H9 (cell line): ENCODE data around the gene HCN1. TPM values are rescaled to one million over a fixed set of nuclear protein-coding genes. Genes with fewer than 3 reads are reported as not detected.

Experiments
- DNase-seq: peaks from one replicate; pipeline ENCODE4 v3.0.0-alpha.2; 2017
- H2AFZ ChIP-seq: one replicate; pipeline ENCODE4 v1.6.1; 2013; ENCODE audit warnings: mild to moderate bottlenecking, low read length, control low read depth, moderate library complexity
- H2AK5ac ChIP-seq: 2 replicates; pipeline ENCODE4 v1.6.1; 2013; ENCODE audit warnings: low read length, control low read depth, mixed read lengths; ENCODE audit not compliant: insufficient read length
- H2BK120ac ChIP-seq: one replicate; pipeline ENCODE4 v1.6.1; 2013; ENCODE audit warnings: low read depth, mild to moderate bottlenecking, low read length, control low read depth, inconsistent platforms; ENCODE audit not compliant: poor library complexity, severe bottlenecking
- H2BK12ac ChIP-seq: 2 replicates; pipeline ENCODE4 v1.6.1; 2013; ENCODE audit warnings: low read length, control low read depth, mixed read lengths, low read depth; ENCODE audit not compliant: insufficient read length
- H2BK15ac ChIP-seq: 2 replicates; pipeline ENCODE4 v1.6.1; 2013; ENCODE audit warnings: low read depth, low read length, control low read depth
- H2BK20ac ChIP-seq: one replicate; pipeline ENCODE4 v1.6.1; 2013; ENCODE audit warnings: low read depth, mild to moderate bottlenecking, low read length, control low read depth, inconsistent platforms; ENCODE audit not compliant: poor library complexity, severe bottlenecking
- H2BK5ac ChIP-seq: 2 replicates; pipeline ENCODE4 v1.6.1; 2013; ENCODE audit warnings: low read length, control low read depth, mixed read lengths; ENCODE audit not compliant: insufficient read length
- H3K14ac ChIP-seq: 2 replicates; pipeline ENCODE4 v1.6.1; 2013; ENCODE audit warnings: low read length, control low read depth; ENCODE audit not compliant: insufficient read depth
- H3K18ac ChIP-seq: 2 replicates; pipeline ENCODE4 v1.6.1; 2013; ENCODE audit warnings: low read depth, mild to moderate bottlenecking, mixed read lengths, low read length, control low read depth; ENCODE audit not compliant: insufficient read length
- H3K23ac ChIP-seq: 2 replicates; pipeline ENCODE4 v1.6.1; 2013; ENCODE audit warnings: low read length, control low read depth, mixed read lengths, low read depth; ENCODE audit not compliant: insufficient read length
- H3K23me2 ChIP-seq: 2 replicates; pipeline ENCODE4 v1.6.1; 2013; ENCODE audit warnings: low read depth, mild to moderate bottlenecking, mixed read lengths, low read length, control low read depth; ENCODE audit not compliant: insufficient read length, poor library complexity, severe bottlenecking
- H3K27ac ChIP-seq: 2 replicates; pipeline ENCODE4 v1.5.1; 2013; ENCODE audit warnings: low read length, control low read depth, mixed read lengths, low read depth; ENCODE audit not compliant: insufficient read length
- H3K27me3 ChIP-seq: 2 replicates; pipeline ENCODE4 v1.6.1; 2013; ENCODE audit warnings: low read length, control low read depth, inconsistent platforms; ENCODE audit not compliant: insufficient read depth
- H3K4ac ChIP-seq: 2 replicates; pipeline ENCODE4 v1.6.1; 2013; ENCODE audit warnings: low read depth, mild to moderate bottlenecking, control low read depth, inconsistent platforms, low read length, moderate library complexity
- H3K4me1 ChIP-seq: 2 replicates; pipeline ENCODE4 v1.6.1; 2013; ENCODE audit warnings: low read length, control low read depth, inconsistent platforms; ENCODE audit not compliant: insufficient read depth
- H3K4me2 ChIP-seq: 2 replicates; pipeline ENCODE4 v1.6.1; 2013; ENCODE audit warnings: low read length, control low read depth, mixed read lengths; ENCODE audit not compliant: insufficient read length, insufficient read depth
- H3K56ac ChIP-seq: 2 replicates; pipeline ENCODE4 v1.6.1; 2013; ENCODE audit warnings: low read depth, mild to moderate bottlenecking, mixed read lengths, low read length, control low read depth; ENCODE audit not compliant: insufficient read length
- H3K79me1 ChIP-seq: 2 replicates; pipeline ENCODE4 v1.6.1; 2013; ENCODE audit warnings: low read depth, mild to moderate bottlenecking, moderate library complexity, low read length, control low read depth, inconsistent platforms; ENCODE audit not compliant: insufficient read depth, poor library complexity, severe bottlenecking
- H3K79me2 ChIP-seq: 2 replicates; pipeline ENCODE4 v1.6.1; 2013; ENCODE audit warnings: low read length, control low read depth, inconsistent platforms; ENCODE audit not compliant: insufficient read depth
- H3K9ac ChIP-seq: 2 replicates; pipeline ENCODE4 v1.6.1; 2013; ENCODE audit warnings: low read length, control low read depth, mixed read lengths; ENCODE audit not compliant: insufficient read length; ENCODE audit errors: extremely low read depth
- H3K9me3 ChIP-seq: one replicate; pipeline ENCODE4 v1.6.1; 2013; ENCODE audit warnings: low read depth, low read length, inconsistent platforms; ENCODE audit not compliant: control insufficient read depth
- H3T11ph ChIP-seq: one replicate; pipeline ENCODE4 v1.6.1; 2013; ENCODE audit warnings: mild to moderate bottlenecking, low read length, control low read depth, inconsistent platforms
- H4K20me1 ChIP-seq: one replicate; pipeline ENCODE4 v1.6.1; 2013; ENCODE audit not compliant: control insufficient read depth, insufficient read length, insufficient read depth
- H4K5ac ChIP-seq: 2 replicates; pipeline ENCODE4 v1.6.1; 2013; ENCODE audit warnings: low read depth, mild to moderate bottlenecking, mixed read lengths, low read length, control low read depth; ENCODE audit not compliant: insufficient read length
- H4K8ac ChIP-seq: replicated peaks from 2 replicates; pipeline ENCODE4 v1.6.1; 2013; ENCODE audit warnings: low read length, control low read depth, mixed read lengths, low read depth; ENCODE audit not compliant: insufficient read length
- H4K91ac ChIP-seq: 2 replicates; pipeline ENCODE4 v1.6.1; 2013; ENCODE audit warnings: low read depth, mild to moderate bottlenecking, moderate library complexity, mixed read lengths, low read length, control low read depth; ENCODE audit not compliant: insufficient read length
- H3K27ac Mint-ChIP-seq, 3 experiments: 2 replicates in 2 of 3; 3 replicates in 1 of 3; pipeline ENCODE4 v1.8.0; 2020 to 2021; ENCODE audit warnings: mixed read lengths in 3 of 3, mild to moderate bottlenecking in 1 of 3, moderate library complexity in 1 of 3
- H3K27me3 Mint-ChIP-seq: 2 replicates; pipeline ENCODE4 v1.8.0; 2021; ENCODE audit warnings: low read depth, mild to moderate bottlenecking, moderate library complexity, mixed read lengths
- H3K36me3 Mint-ChIP-seq, 3 experiments: 2 replicates in 2 of 3; 3 replicates in 1 of 3; pipeline ENCODE4 v1.8.0; 2020 to 2021; ENCODE audit warnings: low read depth in 3 of 3, mixed read lengths in 3 of 3; ENCODE audit not compliant: insufficient read depth in 1 of 3
- H3K4me1 Mint-ChIP-seq, 2 experiments: 2 replicates each; pipeline ENCODE4 v1.8.0; 2020; ENCODE audit warnings: mixed read lengths in 2 of 2
- H3K4me3 Mint-ChIP-seq, 2 experiments: 2 replicates in 1 of 2; 3 replicates in 1 of 2; pipeline ENCODE4 v1.8.0; 2020 to 2021; ENCODE audit warnings: mild to moderate bottlenecking in 2 of 2, mixed read lengths in 2 of 2, moderate library complexity in 1 of 2
- H3K9me3 Mint-ChIP-seq, 2 experiments: 2 replicates in 1 of 2; 3 replicates in 1 of 2; pipeline ENCODE4 v1.8.0; 2020; ENCODE audit warnings: mild to moderate bottlenecking in 2 of 2, mixed read lengths in 2 of 2, moderate library complexity in 1 of 2
- CTCF ChIP-seq: fragments of 200-600 bp; sonication (generic); conservative IDR thresholded peaks from 3 replicates; pipeline ENCODE4 v1.8.0; 2021; ENCODE audit warnings: antibody characterized with exemption, mild to moderate bottlenecking
- WGBS: extraction: QIAGEN DNeasy Blood & Tissue Kit; methylation state at CpG from one replicate; pipeline ENCODE4 v1.1.7; 2013; ENCODE audit warnings: missing lambda C conversion rate, low lambda C conversion rate, mixed read lengths; ENCODE audit not compliant: insufficient read length; ENCODE audit errors: extremely low coverage; 5-methylcytosine and 5-hydroxymethylcytosine counted together
- total RNA-seq: library from RNA; stranded (reverse); gene quantifications from 2 replicates; pipeline ENCODE4 v1.2.1, GENCODE V29; 2021

HCN1 gene
- total RNA-seq, 1 experiment from 2014 or later = 4.6 TPM

GRCh38 chr5:45225571-45226031 lies 470.6 kb downstream of the HCN1 start:
- Histone ChIP-seq H2AFZ (no peak overlapping the region), H3K18ac (no peak overlapping the region), H2BK5ac (no peak overlapping the region), H2BK15ac (no peak overlapping the region), H3K56ac (no peak overlapping the region), H3K27ac (no peak overlapping the region), H3K79me1 (no peaks in the 10 kb centered on the region), H4K8ac (no peak overlapping the region), H4K91ac (no peak overlapping the region), H3K14ac (no peak overlapping the region), H3K4me2 (no peak overlapping the region), H2AK5ac (no peak overlapping the region), H3K79me2 (no peaks in the 10 kb centered on the region), H3K23me2 (no peaks in the 10 kb centered on the region), H2BK20ac (no peak overlapping the region), H2BK12ac (no peak overlapping the region), H3K9ac (no peak overlapping the region), H4K20me1 (no peaks in the 10 kb centered on the region), H2BK120ac (no peak overlapping the region), H3K4ac (no peak overlapping the region), H3K4me1 (no peaks in the 10 kb centered on the region), H4K5ac (no peak overlapping the region), H3T11ph (no peak overlapping the region), H3K9me3 (no peaks in the 10 kb centered on the region), H3K23ac (no peak overlapping the region), H3K27me3 (no peaks in the 10 kb centered on the region)
- Mint-ChIP-seq H3K27ac (no peak overlapping the region), H3K36me3 (peaks cover 1 to 6% (median 3%) of the 10 kb centered on the region in 3 experiments; a peak in 4 of 7 replicates), H3K27me3 (no peaks in the 10 kb centered on the region), H3K4me3 (no peak overlapping the region), H3K4me1 (peaks cover 0 to 2% of the 10 kb centered on the region in 2 experiments; a peak in 1 of 4 replicates), H3K9me3 (peaks cover 0 to 9% of the 10 kb centered on the region in 2 experiments; a peak in 4 of 5 replicates)
- WGBS = no CpG with 5 or more reads among the region's 25 CpGs
- DNase-seq = peak; percentile 47
- TF ChIP-seq CTCF = peak; percentile 31; the same call in 1 of the 3 replicates
